Choroid plexus epithelial cell (primary cell): Measurements from ENCODE around the gene HTR3B.
"Not testable (repeated sequence)": the region's sequence is repeated elsewhere in the genome, so short reads cannot be mapped to it uniquely, and the experiment has no call there.

Source experiments
- DNase-seq: peaks from one replicate; pipeline ENCODE4 v3.0.0-alpha.2; 2010; ENCODE audit warnings: low read depth
- H3K4me3 ChIP-seq: 2 replicates; pipeline ENCODE4 v1.5.1; 2011; ENCODE audit warnings: low read depth, mild to moderate bottlenecking, control low read depth, low read length, moderate library complexity
- CTCF ChIP-seq: conservative IDR thresholded peaks from 2 replicates; pipeline ENCODE4 v1.5.1; 2011; ENCODE audit warnings: low read depth, mild to moderate bottlenecking, control low read depth, inconsistent platforms, low read length, moderate library complexity

The HTR3B gene

DNA sequence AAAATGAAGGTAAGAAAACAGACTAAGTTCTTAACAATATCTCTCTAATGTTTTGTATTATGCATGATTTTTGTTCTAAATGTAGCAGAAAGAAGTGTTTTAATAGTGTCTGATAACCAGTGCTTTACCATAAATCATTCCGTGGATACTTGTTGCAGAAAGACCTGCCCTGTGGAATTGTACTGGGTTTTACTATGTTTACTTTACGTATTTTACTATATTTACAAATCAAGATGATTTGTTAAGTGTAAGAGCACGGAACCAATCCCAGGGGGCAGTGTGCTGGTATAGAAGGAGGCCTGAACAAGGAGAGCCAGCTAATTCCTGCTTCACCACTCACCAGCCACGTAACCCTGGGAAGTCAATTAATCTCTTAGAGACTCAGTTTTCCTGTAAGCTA is 1.4 kb downstream of the HTR3B start:
- H3K4me3 ChIP-seq, result no peak overlapping the region
- peak; percentile 29 for DNase-seq
- TF ChIP-seq CTCF, result peak; percentile 32

DNA sequence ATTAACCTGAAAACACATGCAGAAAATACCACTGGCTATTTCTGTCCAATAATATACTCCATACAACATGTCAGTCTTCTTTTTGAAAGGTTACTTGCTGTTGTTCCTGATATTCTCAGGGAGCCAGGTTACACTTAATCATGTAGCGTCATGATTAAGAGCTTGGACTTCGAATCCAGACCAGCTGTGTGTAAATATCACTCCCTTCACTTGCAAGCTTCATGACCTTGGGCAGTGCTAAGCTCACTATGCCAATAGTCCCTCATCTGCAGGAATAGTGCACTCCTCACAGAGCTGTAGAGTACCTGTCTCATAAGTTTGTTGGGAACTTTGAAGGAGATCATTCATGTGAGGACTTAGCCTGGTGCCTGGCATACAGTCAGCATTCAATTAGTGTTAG is 1.9 kb downstream of the HTR3B start:
- no peak for TF ChIP-seq CTCF
- no peak for DNase-seq

DNA sequence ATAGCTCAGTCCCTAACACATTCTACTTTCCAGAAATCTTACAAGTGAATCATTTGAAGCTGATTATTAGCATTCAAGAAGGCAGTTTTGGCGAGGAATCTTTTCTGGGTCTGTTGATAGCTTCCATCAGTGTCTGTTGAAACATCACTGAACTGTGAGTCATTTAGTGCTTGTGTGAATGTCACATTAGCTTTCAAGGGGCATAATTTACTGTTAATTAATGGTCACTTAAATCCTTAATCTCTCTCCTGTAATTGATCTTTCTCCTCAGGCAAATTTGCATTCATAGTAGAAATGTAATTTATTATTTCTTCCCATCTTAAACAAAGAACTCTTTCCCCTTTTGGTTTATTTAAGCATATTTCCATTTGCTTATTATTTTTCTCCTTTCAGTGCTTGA is 2.6 kb downstream of the HTR3B start:
- TF ChIP-seq CTCF, result no peak
- DNase-seq, result no peak
- no peak overlapping the region for H3K4me3 ChIP-seq

More for the DNA sequence above, 1.9 kb downstream of the HTR3B start:
- no peak overlapping the region for H3K4me3 ChIP-seq

DNA sequence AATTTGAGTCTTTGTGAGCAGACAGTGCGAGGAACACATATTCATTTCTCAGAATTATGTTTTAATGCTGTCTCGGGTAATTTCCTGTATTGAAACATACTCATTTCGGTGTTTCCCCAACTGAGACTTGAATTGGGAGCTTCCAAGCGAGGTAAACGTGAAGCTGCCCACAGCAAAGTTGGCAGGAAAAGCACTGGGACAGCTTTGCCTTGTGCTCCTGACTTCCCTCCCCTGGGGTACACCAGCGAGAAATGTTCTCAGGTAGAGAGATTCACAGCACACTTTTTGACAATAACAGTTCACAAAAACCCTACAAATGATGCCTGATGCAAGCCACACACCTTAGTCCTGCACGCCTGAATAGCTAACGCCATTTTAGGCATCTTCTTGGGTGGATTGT is 3.1 kb downstream of the HTR3B start:
- no peak overlapping the region for H3K4me3 ChIP-seq
- DNase-seq, result no peak
- no peak for TF ChIP-seq CTCF

DNA sequence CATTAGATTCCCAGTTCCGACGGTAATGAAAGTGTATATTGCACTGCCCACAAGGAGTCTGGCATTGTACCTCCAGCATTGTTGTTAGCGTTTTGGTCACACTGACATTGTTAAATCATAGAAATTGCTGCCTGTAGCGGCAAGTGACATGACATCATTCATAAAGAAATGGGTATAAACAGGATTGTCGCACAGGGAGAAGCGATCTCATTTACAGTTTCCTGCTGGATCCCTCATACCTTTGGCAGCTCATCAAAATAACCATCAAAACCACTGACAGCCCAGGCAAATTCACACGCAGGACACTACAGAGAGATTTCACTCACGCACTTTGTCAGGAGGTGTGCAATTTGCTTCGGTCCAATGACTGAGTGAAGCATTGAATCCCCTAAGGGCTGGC is 3.5 kb downstream of the HTR3B start:
- no peak overlapping the region for H3K4me3 ChIP-seq
- DNase-seq, result no peak
- no peak for TF ChIP-seq CTCF

DNA sequence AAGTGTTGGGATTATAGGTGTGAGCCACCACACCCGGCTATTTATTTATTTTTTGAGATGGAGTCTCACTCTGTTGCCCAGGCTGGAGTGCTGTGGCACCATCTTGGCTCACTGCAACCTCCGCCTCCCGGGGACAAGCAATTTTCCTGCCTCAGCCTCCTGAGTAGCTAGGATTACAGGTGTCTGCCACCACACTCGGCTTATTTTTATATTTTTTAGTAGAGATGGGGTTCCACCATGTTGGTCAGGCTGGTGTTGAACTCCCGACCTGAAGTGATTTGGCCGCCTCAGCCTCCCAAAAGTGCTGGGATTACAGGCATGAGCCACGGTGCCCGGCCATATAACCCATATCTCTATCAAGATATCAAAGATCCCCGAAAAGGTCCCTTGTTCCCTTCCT is 6.9 kb downstream of the HTR3B start:
- not testable (repeated sequence) for DNase-seq

GRCh38 chr11:113923572-113923971 is 19.0 kb downstream of the HTR3B start:
- DNase-seq, result no peak
- TF ChIP-seq CTCF, result no peak
- H3K4me3 ChIP-seq, result no peak overlapping the region

More for the DNA sequence above, 6.9 kb downstream of the HTR3B start:
- H3K4me3 ChIP-seq, result not testable (repeated sequence)
